ENCODE data around the gene PAK1IP1.

PAK1IP1 gene

DNA sequence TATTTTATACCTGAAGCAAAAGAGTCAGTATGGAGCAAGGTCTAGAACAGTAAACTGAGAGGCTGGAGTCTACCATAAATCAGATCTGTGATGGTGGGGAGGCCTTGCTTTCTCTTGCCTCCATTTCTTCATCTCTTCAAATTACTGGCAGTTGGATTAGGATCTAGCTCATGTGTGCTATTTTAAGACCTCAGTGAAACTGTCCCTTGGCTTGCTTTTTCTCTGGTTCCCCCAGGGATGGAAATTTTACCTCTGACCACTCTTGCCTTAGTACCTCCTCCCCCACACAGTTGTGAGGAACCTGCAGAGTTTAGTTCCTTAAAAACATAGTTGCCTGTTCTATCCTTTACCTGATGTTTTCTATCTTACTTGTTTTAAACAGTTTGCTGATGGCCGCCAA, 61.3 kb downstream of the PAK1IP1 start:
- H3K9me3 ChIP-seq (ENCODE audit: severe bottlenecking), result peaks cover 2% of the 10 kb centered on the region
- H3K27ac ChIP-seq (ENCODE audit: poor library complexity, severe bottlenecking), result no peak overlapping the region
- H3K4me3 ChIP-seq (ENCODE audit: severe bottlenecking), result no peak overlapping the region
- ATAC-seq (ENCODE audit: low read depth) (no peak), DNase-seq (ENCODE audit: low spot score) (no peak)
- peaks cover 68% of the 10 kb centered on the region for H3K36me3 ChIP-seq (ENCODE audit: low read depth)
- H3K27me3 ChIP-seq (ENCODE audit: insufficient read depth, poor library complexity, severe bottlenecking), result no peaks in the 10 kb centered on the region
- TF ChIP-seq, protein P1, sequence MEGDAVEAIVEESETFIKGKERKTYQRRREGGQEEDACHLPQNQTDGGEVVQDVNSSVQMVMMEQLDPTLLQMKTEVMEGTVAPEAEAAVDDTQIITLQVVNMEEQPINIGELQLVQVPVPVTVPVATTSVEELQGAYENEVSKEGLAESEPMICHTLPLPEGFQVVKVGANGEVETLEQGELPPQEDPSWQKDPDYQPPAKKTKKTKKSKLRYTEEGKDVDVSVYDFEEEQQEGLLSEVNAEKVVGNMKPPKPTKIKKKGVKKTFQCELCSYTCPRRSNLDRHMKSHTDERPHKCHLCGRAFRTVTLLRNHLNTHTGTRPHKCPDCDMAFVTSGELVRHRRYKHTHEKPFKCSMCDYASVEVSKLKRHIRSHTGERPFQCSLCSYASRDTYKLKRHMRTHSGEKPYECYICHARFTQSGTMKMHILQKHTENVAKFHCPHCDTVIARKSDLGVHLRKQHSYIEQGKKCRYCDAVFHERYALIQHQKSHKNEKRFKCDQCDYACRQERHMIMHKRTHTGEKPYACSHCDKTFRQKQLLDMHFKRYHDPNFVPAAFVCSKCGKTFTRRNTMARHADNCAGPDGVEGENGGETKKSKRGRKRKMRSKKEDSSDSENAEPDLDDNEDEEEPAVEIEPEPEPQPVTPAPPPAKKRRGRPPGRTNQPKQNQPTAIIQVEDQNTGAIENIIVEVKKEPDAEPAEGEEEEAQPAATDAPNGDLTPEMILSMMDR (IDR thresholded peaks at IDR 0.05; ENCODE audit: poor library complexity, severe bottlenecking), result no peak
- H3K4me1 ChIP-seq (ENCODE audit: insufficient read depth, poor library complexity, severe bottlenecking), result peaks cover 17% of the 10 kb centered on the region
